ENCODE measurements around the gene HRC.
"Not testable (repeated sequence)": the region's sequence is repeated elsewhere in the genome, so short reads cannot be mapped to it uniquely, and the experiment has no call there.

Gene HRC

DNA sequence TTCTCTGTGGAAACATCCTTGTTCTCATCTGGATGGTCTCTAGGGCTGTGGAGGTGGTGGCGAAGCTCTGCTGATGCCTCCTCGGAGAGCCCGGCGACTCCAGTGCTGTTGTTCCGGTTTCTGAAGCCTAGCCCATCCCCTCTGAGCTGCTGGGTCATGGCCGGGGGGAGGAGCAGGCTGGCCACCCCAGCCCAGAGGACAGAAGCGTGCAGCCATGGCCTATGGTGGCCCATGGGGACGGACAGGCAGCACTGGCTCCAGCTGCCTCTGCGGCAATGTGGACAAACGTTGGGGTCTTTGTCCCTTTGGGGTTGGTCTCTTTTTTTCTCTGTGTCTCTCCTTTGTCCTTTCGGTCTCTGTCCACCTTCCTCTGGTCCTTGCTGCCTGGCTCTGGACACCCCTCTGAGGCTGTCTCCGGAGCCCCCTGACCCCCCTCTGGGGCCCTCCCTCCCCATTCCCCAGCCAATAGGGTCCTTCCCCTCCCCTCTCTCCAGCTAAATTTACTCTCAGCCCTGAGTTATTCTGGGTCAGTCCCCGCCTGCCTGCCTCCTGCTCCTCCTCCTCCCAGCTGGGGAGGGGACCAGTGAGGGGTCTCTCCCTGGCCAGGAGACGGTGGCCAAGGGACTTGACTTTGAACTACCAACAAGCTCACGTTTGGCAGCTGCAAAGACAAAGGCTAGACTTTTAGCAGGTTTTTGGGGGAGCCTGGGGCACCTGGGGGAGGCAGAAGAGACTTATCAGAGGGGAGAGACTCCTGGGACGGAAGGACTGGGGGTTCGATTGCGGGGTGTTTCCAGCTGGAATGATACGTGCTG, at the start of gene HRC:
TSS of gene HRC (minus strand) at position 392 of the 815 bp plus-strand sequence. CDS start at position 233, 159 bp downstream.
- DNase-seq (ENCODE audit: low spot score) = peak; percentile 68

DNA sequence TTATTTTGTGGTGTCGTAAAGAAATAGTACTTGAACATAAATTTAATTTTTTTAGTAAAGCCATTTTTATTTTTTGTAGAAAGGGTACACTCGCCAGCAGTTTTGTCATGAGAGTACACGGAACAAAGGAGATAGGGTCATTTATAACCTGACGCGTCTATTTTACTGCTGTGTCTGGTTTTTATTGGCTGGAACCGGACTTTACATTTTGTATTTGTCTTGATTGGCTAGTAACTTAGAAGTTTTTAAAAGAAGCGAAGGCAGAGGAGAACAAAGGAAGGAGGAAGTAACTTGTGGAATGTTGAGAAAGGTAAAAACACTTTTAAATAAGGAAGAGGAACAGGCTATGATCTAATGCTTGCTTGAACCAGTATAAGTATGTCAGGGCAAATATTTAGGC, 45.8 kb upstream of the HRC start:
- DNase-seq (ENCODE audit: low spot score) = no peak

- no peak for DNase-seq (ENCODE audit: low spot score)
Observed at GRCh38 chr19:49200238-49200862, 45.2 kb upstream of the HRC start.

- no peak for DNase-seq (ENCODE audit: low spot score)
Observed at GRCh38 chr19:49196527-49197240, 41.5 kb upstream of the HRC start.

DNA sequence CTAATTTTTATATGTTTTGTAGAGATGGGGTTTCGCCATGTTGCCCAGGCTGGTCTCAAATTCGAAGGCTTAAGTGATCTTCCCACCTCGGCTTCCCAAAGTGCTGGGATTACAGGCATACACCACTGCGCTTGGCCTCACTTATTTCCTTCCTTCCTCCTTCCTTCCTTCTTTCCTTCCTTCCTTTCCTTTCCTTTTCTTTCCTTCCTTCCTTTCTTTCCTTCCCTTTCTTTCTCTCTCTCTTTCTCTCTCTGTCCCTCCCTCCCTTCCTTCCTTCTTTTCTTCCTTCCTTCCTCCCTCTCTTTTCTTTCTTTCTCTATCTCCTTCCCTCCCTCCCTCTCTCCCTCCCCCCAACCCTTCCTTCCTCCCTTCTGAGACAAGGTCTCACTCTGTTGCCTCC, 39.2 kb upstream of the HRC start:
- DNase-seq (ENCODE audit: low spot score) = no peak

DNA sequence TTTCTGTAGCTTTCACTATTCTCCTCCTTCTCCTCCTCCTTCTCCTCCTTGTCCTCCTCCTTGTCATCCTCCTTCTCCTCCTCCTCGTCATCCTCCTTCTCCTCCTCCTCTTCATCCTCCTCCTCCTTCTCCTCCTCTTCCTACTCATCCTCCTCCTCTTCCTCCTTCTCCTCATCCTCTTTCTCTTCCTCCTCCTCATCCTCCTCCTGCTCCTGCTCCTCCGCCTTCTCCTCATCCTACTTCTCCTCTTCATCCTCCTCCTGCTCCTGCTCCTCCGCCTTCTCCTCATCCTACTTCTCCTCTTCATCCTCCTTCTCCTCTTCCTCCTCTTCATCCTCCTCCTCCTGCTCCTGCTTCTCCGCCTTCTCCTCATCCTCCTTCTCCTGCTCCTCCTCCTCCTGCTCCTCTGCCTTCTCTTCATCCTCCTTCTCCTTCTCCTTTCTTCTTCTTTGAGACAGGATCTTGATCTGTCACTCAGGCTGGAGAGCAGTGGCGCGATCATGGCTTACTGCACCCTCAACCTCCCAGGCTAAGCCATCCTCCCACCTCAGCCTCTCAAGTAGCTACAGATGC, 38.7 kb upstream of the HRC start:
- DNase-seq (ENCODE audit: low spot score) = no peak

DNA sequence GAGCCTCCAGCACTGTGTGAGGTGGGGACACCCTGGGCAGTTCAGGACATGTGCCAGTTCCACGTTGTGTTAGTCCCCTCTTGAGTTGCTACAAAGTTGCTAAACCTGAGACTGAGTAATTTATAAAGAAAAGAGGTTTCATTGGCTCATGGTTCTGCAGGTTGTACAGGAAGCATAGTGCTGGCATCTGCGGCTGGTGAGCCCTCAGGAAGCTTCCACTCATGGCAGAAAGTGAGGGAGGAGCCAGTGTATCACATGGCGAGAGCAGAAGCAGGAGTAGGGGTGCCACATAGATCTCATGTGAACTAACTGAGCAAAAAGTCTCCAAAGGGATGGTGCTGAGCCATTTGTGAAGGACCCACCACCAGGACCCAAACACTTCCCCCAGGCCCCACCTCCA, 35.6 kb upstream of the HRC start:
- DNase-seq (ENCODE audit: low spot score) = no peak

GRCh38 chr19:49189259-49189658, 34.1 kb upstream of the HRC start:
- DNase-seq (ENCODE audit: low spot score) = no peak

DNA sequence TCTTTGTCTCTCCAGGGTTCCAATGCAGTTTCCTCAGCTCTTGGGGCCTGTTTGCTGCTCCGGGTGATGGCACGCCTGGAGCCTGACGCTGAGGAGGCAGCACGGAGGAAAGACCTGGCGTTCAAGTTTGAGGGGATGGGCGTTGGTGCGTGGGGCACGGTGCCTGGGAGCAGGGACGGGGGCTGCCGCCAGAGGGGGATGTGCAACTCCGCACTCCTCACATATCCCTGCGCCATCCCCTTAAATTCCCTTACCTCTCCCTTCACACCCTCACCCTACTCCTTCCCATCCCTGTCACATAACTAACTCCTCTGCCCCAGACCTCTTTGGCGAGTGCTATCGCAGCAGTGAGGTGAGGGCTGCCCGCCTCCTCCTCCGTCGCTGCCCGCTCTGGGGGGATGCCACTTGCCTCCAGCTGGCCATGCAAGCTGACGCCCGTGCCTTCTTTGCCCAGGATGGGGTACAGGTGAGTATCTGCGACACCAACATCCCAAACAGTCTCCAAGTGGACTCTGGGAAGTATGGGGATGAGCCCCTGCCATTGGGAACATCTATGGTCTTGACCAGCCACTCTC, 33.5 kb upstream of the HRC start:
- DNase-seq (ENCODE audit: low spot score) = no peak

DNA sequence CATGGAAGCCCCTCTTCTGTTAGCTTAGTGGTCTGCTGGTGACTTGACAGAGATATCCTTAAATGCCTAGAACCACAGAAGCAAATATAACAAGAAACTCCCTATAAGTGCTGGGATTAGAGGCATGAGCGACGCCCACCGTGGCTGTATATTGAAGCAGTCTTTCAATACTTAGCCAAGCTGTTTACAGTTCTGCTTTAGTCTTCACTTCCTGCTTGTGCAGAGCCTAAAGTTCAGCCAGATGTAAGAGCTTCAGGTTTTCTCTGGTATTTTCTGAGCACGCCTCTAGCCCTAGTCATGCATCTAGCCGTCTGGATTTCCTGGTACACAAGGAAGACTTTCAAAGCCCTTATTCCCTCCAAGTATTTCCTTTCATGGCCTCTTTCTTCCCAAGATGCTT, 30.9 kb upstream of the HRC start:
- no peak for DNase-seq (ENCODE audit: low spot score)

- DNase-seq (ENCODE audit: low spot score) = no peak
Observed at GRCh38 chr19:49182848-49183375, 27.7 kb upstream of the HRC start.

DNA sequence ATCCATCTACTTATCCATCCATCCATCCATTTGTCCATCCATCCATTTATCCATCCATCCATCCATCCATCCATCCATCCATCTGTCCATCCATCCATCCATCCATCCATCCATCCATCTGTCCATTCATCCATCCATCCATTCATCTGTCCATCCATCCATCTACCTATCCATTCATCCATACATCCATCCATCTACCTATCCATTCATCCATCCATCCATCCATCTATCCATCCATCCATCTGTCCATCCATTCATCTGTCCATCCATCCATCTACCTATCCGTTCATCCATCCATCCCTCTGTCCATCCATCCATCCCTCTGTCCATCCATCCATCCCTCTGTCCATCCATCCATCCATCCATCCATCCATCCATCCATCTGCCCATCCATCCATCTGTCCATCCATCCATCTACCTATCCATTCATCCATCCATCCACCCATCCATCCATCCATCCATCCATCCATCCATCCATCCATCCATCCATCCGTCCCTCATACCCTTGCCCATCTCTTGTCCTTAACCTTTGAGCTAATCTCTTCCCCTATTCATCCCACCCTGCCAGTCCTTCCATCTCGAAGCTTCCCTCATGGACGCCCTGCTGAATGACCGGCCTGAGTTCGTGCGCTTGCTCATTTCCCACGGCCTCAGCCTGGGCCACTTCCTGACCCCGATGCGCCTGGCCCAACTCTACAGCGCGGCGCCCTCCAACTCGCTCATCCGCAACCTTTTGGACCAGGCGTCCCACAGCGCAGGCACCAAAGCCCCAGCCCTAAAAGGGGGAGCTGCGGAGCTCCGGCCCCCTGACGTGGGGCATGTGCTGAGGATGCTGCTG, 27.0 kb upstream of the HRC start:
- not testable (repeated sequence) for DNase-seq (ENCODE audit: low spot score)

- DNase-seq (ENCODE audit: low spot score) = no peak
Observed at GRCh38 chr19:49180659-49181058, 25.5 kb upstream of the HRC start.

DNA sequence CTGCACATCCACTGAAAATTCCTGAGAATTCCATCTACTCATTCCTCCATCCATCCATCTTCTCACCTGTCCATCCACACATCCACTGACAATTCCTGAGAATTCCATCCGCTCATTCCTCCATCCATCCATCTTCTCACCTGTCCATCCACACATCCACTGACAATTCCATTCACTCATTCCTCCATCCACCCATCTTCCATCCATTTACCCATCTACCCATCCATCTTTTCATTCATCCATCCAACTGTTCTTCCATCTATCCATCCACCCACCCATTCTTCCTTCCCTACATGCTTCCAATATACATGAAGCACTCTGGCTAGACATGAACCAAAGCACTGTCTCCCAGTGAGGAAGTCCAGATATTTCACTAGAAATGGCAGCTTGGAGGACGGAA, 18.0 kb upstream of the HRC start:
- no peak for DNase-seq (ENCODE audit: low spot score)

DNA sequence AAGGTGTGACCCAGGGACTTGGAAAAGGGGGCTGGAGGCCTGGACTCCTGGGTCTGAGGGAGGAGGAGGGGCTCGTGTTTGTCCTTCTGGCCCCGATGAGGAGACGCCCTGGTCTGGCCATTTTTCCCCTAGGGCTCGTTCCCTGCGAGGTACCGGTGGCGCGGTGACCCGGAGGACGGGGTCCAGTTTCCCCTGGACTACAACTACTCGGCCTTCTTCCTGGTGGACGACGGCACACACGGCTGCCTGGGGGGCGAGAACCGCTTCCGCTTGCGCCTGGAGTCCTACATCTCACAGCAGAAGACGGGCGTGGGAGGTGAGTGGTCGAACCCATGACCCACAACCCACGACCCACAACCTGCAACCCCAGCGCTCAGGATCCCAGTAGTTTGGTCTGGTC, 13.2 kb upstream of the HRC start:
- DNase-seq (ENCODE audit: low spot score) = no peak

DNA sequence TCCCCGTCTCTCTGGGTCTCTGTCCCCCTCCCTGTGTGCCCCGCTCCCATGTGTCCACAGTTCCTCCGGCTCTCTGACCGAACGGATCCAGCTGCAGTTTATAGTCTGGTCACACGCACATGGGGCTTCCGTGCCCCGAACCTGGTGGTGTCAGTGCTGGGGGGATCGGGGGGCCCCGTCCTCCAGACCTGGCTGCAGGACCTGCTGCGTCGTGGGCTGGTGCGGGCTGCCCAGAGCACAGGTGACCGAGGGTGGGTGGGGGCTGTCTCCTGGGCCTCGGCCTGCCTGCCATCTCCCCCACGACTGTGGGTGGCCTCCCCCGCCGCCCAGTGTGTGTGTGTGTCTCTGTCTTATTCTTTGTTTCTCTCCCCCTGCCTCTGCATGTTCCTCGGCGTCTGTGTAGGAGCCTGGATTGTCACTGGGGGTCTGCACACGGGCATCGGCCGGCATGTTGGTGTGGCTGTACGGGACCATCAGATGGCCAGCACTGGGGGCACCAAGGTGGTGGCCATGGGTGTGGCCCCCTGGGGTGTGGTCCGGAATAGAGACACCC, 12.7 kb upstream of the HRC start:
- DNase-seq (ENCODE audit: low spot score) = no peak

DNA sequence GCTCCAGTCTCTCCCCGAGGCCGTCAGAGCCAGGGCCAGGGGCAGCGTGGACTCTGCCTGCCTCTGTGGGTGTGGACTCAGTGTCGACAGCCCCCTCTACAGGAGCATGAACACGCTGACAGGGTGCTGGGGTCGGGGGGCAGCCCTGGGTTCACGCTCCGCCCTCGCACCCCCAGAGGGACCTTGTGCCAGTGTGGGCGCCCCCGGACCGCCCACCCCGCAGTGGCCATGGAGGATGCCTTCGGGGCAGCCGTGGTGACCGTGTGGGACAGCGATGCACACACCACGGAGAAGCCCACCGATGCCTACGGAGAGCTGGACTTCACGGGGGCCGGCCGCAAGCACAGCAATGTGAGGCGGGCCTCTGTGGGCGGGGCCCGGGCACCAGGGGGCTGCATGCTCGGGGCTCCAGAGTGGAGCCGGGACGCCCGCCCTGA, 10.7 kb upstream of the HRC start:
- no peak for DNase-seq (ENCODE audit: low spot score)

- no peak for DNase-seq (ENCODE audit: low spot score)
Observed at GRCh38 chr19:49165111-49165750, 10.0 kb upstream of the HRC start.

DNA sequence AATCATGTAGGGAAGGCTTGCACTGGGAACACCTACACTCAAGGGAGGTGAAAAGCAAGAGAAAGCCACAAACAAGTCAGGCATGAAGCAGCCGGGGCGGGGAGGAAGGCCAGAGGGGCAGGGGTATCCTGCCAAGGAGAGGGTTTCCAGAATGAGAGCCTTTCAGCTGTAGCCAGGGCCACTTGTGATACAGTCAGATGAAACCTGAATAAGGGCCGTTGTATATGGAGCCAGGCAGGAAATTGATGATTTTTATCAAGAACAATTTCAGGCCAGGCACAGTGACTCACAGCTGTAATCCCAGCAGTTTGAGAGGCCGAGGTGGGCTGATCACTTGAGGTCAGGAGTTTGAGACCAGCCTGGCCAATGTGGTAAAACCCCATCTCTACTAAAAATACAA, 6.8 kb upstream of the HRC start:
- no peak for DNase-seq (ENCODE audit: low spot score)

DNA sequence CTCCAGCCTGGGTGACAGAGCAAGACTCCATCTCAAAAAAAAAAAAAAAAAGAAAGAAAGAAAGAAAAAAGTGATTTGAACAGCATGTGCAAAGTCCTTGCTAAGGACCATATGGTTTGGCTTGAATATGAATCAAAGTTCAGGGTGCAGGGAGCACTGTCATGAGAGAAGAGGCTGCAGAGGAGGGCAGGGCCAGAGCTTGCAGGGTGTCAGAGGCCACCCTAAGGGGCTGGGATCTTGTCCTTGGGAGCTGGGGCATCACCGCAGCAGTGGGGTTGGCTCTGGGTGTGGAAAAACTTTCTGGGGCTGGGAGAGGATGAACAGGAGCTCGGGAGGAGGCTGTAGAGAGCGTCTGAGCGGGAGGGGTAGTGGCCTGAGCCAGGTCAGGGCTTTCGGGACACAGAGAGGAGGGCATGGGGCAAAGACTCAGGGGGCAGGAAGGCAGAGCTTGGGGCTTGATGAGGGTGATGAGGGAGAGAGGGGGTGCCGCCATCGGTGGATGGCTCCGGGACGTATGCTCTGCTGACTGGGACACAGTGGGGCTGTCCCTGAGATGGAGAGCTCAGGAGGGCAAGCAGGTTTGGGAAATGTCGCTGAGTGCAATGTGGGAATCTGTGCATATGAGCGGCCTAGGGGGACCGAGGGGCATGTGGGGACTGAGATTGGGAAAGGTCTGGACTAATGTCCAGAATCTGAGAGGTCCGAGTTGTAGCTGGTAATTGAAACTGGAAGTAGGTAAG, 5.4 kb upstream of the HRC start:
- no peak for DNase-seq (ENCODE audit: low spot score)
